Smooth muscle cell (in vitro differentiated cells): Measurements from ENCODE around the gene SLC35A3. TPM values are rescaled to one million over a fixed set of nuclear protein-coding genes. Genes with fewer than 3 reads are reported as not detected.

Source experiments
- DNase-seq: peaks from one replicate; lab custom pipeline; 2025; ENCODE audit not compliant: unreplicated experiment; lab: John Stamatoyannopoulos, UW
- H2AFZ ChIP-seq: fragments of 200-600 bp; sonication (generic); 2 replicates; pipeline ENCODE4 v1.6.0; 2016; ENCODE audit warnings: antibody characterized with exemption, low read depth, mild to moderate bottlenecking
- H3F3A ChIP-seq: fragments of 200-600 bp; sonication (generic); 2 replicates; pipeline ENCODE4 v1.6.0; 2017; ENCODE audit warnings: antibody characterized with exemption, low read depth
- H3K27ac ChIP-seq: fragments of 200-600 bp; sonication (generic); 2 replicates; pipeline ENCODE4 v1.5.1; 2016; ENCODE audit warnings: low read depth, mild to moderate bottlenecking
- H3K27me3 ChIP-seq: fragments of 200-600 bp; sonication (generic); 2 replicates; pipeline ENCODE4 v1.6.1; 2016; ENCODE audit warnings: low read depth, mild to moderate bottlenecking
- H3K36me3 ChIP-seq: fragments of 200-600 bp; sonication (generic); 2 replicates; pipeline ENCODE4 v1.5.1; 2016; ENCODE audit warnings: low read depth
- H3K4me1 ChIP-seq: fragments of 200-600 bp; sonication (generic); 2 replicates; pipeline ENCODE4 v1.5.1; 2016; ENCODE audit warnings: low read depth
- H3K4me2 ChIP-seq: fragments of 200-600 bp; sonication (generic); 2 replicates; pipeline ENCODE4 v1.6.0; 2016; ENCODE audit warnings: mild to moderate bottlenecking
- H3K4me3 ChIP-seq: fragments of 200-600 bp; sonication (generic); 2 replicates; pipeline ENCODE4 v1.5.1; 2016; ENCODE audit warnings: mild to moderate bottlenecking
- H3K79me2 ChIP-seq: fragments of 200-600 bp; sonication (generic); 2 replicates; pipeline ENCODE4 v1.6.0; 2016; ENCODE audit warnings: low read depth, mild to moderate bottlenecking
- H3K9ac ChIP-seq: fragments of 200-600 bp; sonication (generic); 2 replicates; pipeline ENCODE4 v1.6.0; 2016; ENCODE audit warnings: low read depth
- H3K9me3 ChIP-seq: fragments of 200-600 bp; sonication (generic); replicated peaks from 2 replicates; pipeline ENCODE4 v1.5.1; 2016; ENCODE audit warnings: low read depth
- H4K20me1 ChIP-seq: fragments of 200-600 bp; sonication (generic); 2 replicates; pipeline ENCODE4 v1.6.0; 2016; ENCODE audit warnings: low read depth
- WGBS: methylation state at CpG from one replicate; pipeline ENCODE4 v1.1.7; 2016; ENCODE audit warnings: low lambda C conversion rate; 5-methylcytosine and 5-hydroxymethylcytosine counted together
- polyA plus RNA-seq: library from polyadenylated mRNA; unstranded; fragments of >200 nt; fragmentation: Nextera tagmentation; extraction: Ambion mirVana; gene quantifications from 2 replicates; pipeline ENCODE4 v1.2.1, GENCODE V29; 2016
- total RNA-seq: library from RNA; depleted of rRNA; stranded (reverse); fragments of >200 nt; gene quantifications from 2 replicates; pipeline ENCODE4 v1.2.3, GENCODE V29; 2014
- TF ChIP-seq, protein P1 (sequence below): fragments of 200-600 bp; sonication (generic); IDR thresholded peaks from 2 replicates; pipeline ENCODE4 v1.5.1; 2017; ENCODE audit warnings: borderline replicate concordance, mild to moderate bottlenecking, antibody characterized with exemption; ENCODE audit not compliant: insufficient read depth, poor library complexity, severe bottlenecking

SLC35A3 gene
- total and polyA plus RNA-seq, 2 experiments from 2014 or later, result 8.2 to 33.5 TPM

DNA sequence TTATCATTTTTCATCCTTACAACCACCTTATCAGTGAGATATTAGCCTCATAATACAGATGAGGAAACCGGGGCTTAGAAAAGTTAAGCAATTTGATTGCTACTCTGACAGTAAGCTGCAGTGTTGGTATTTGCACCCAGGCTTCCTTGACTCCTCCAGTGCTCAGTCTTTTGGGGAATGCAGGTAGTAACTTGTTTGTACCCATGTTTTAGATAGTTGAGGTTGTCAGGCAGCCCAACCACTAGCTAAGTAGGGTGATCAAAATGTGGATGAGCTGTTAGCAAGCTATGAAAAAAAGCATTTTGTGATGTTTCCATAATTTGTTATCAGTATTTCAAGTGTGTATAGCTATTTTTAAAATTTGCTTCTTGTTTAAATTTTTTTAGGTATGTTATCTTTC is 82.1 kb downstream of the SLC35A3 start:
- H3K27me3 ChIP-seq, result no peaks in the 10 kb centered on the region
- H3K4me1 ChIP-seq, result no peaks in the 10 kb centered on the region
- H3K9me3 ChIP-seq, result no peaks in the 10 kb centered on the region
- WGBS, result 72% methylated on average over 1 of the region's 1 CpG
- H3F3A ChIP-seq, result no peaks in the 10 kb centered on the region
- TF ChIP-seq, protein P1, sequence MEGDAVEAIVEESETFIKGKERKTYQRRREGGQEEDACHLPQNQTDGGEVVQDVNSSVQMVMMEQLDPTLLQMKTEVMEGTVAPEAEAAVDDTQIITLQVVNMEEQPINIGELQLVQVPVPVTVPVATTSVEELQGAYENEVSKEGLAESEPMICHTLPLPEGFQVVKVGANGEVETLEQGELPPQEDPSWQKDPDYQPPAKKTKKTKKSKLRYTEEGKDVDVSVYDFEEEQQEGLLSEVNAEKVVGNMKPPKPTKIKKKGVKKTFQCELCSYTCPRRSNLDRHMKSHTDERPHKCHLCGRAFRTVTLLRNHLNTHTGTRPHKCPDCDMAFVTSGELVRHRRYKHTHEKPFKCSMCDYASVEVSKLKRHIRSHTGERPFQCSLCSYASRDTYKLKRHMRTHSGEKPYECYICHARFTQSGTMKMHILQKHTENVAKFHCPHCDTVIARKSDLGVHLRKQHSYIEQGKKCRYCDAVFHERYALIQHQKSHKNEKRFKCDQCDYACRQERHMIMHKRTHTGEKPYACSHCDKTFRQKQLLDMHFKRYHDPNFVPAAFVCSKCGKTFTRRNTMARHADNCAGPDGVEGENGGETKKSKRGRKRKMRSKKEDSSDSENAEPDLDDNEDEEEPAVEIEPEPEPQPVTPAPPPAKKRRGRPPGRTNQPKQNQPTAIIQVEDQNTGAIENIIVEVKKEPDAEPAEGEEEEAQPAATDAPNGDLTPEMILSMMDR, result no peak
- no peak overlapping the region for H3K4me2 ChIP-seq
- no peak overlapping the region for H3K27ac ChIP-seq
- H4K20me1 ChIP-seq, result peaks cover 94% of the 10 kb centered on the region
- no peak overlapping the region for H3K4me3 ChIP-seq
- no peak overlapping the region for H3K9ac ChIP-seq
- H3K36me3 ChIP-seq, result no peaks in the 10 kb centered on the region
- no peak for DNase-seq
- no peak overlapping the region for H2AFZ ChIP-seq
- peaks cover 93% of the 10 kb centered on the region for H3K79me2 ChIP-seq

DNA sequence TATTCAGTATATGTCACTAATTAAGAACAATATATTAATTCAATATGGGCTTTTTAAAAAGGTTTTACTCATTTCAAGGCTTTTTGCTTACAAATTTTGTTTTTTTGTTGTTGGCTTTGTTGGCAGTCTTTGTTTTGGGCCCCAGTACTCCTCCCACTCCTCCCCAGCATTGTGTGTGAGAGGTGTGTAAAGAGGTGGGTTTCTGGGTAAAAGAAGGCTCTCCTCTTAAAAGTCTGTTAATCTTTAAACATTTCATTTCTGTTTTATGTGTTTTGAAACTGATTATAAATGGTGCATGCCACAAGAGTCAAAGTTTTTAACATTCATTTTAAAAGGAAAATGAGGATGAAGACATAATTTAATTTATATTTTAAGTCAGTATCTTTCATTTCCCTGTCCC is 83.3 kb downstream of the SLC35A3 start:
- no peaks in the 10 kb centered on the region for H3K4me1 ChIP-seq
- H3K36me3 ChIP-seq, result no peaks in the 10 kb centered on the region
- H3K79me2 ChIP-seq, result peaks cover 89% of the 10 kb centered on the region
- no peaks in the 10 kb centered on the region for H3K9me3 ChIP-seq
- no peaks in the 10 kb centered on the region for H3K27me3 ChIP-seq
- no peak overlapping the region for H3K27ac ChIP-seq
- H3K4me2 ChIP-seq, result no peak overlapping the region
- H3K4me3 ChIP-seq, result no peak overlapping the region
- no peak overlapping the region for H3K9ac ChIP-seq
- DNase-seq, result no peak
- peaks cover 94% of the 10 kb centered on the region for H4K20me1 ChIP-seq
- H3F3A ChIP-seq, result no peaks in the 10 kb centered on the region
- no peak overlapping the region for H2AFZ ChIP-seq
- TF ChIP-seq, protein P1, result no peak

DNA sequence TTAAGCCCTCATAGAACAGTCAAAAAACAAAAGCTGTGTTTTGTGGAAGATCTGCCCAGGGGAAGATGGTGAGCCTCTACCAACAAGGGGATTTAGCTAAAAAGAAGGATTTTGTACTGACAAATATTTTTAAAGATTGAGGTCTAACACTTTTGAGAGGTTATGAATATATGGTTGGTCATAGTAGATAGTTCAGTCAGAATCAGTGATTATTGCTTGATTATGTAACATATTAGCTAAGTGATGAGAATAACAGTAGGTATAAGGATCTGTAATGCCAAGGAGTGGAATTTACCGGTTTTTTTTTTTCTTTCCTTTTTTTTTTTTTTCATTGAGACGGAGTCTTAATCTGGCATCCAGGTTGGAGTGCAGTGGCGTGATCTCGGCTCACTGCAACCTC is 83.9 kb downstream of the SLC35A3 start:
- H3K4me3 ChIP-seq, result no peak overlapping the region
- DNase-seq, result no peak
- H3K27ac ChIP-seq, result no peak overlapping the region
- H3K4me2 ChIP-seq, result no peak overlapping the region
- no peaks in the 10 kb centered on the region for H3K4me1 ChIP-seq
- no peaks in the 10 kb centered on the region for H3K27me3 ChIP-seq
- no peaks in the 10 kb centered on the region for H3K36me3 ChIP-seq
- WGBS, result 92% methylated on average over 4 of the region's 4 CpGs
- peaks cover 89% of the 10 kb centered on the region for H3K79me2 ChIP-seq
- H4K20me1 ChIP-seq, result peaks cover 94% of the 10 kb centered on the region
- no peak overlapping the region for H2AFZ ChIP-seq
- H3K9me3 ChIP-seq, result no peaks in the 10 kb centered on the region
- H3F3A ChIP-seq, result no peaks in the 10 kb centered on the region
- no peak overlapping the region for H3K9ac ChIP-seq
- TF ChIP-seq, protein P1, result no peak

DNA sequence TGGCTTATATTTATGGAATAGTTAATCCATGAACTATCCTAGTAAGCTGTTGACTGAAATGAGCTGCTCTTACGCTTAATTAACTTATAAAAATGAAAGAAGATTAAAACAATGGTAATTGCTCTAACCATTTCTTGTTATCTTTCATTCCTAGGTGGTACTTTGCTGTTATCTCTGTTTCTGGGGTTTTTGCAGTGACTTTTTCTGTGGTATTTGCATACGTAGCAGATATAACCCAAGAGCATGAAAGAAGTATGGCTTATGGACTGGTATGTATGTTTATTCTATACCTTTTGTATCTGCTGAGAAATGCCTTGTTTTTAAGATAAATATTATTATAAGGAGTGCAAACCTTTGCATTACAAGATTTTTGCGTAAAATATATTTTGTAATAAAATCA is 91.9 kb downstream of the SLC35A3 start:
- no peaks in the 10 kb centered on the region for H3K27me3 ChIP-seq
- no peak overlapping the region for H3K9ac ChIP-seq
- TF ChIP-seq, protein P1, result no peak
- no peak overlapping the region for H3K27ac ChIP-seq
- 92% methylated on average over 3 of the region's 3 CpGs for WGBS
- no peak for DNase-seq
- H3K4me1 ChIP-seq, result no peaks in the 10 kb centered on the region
- H3F3A ChIP-seq, result no peaks in the 10 kb centered on the region
- H3K4me2 ChIP-seq, result no peak overlapping the region
- H3K79me2 ChIP-seq, result peaks cover 51% of the 10 kb centered on the region
- peaks cover 83% of the 10 kb centered on the region for H4K20me1 ChIP-seq
- no peak overlapping the region for H2AFZ ChIP-seq
- peaks cover 33% of the 10 kb centered on the region for H3K36me3 ChIP-seq
- H3K4me3 ChIP-seq, result no peak overlapping the region
- H3K9me3 ChIP-seq, result no peaks in the 10 kb centered on the region
